Measurements from ENCODE around the gene UNC79.

- TF ChIP-seq, protein P1, sequence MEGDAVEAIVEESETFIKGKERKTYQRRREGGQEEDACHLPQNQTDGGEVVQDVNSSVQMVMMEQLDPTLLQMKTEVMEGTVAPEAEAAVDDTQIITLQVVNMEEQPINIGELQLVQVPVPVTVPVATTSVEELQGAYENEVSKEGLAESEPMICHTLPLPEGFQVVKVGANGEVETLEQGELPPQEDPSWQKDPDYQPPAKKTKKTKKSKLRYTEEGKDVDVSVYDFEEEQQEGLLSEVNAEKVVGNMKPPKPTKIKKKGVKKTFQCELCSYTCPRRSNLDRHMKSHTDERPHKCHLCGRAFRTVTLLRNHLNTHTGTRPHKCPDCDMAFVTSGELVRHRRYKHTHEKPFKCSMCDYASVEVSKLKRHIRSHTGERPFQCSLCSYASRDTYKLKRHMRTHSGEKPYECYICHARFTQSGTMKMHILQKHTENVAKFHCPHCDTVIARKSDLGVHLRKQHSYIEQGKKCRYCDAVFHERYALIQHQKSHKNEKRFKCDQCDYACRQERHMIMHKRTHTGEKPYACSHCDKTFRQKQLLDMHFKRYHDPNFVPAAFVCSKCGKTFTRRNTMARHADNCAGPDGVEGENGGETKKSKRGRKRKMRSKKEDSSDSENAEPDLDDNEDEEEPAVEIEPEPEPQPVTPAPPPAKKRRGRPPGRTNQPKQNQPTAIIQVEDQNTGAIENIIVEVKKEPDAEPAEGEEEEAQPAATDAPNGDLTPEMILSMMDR (IDR thresholded peaks at IDR 0.05) = no peak
- TF ChIP-seq EZH2 (IDR thresholded peaks at IDR 0.05) = no peak
- TF ChIP-seq EZH2phosphoT487 (IDR thresholded peaks at IDR 0.05) = no peak
Measured at GRCh38 chr14:93475471-93475870, 44.7 kb downstream of the UNC79 start.
